ENCODE measurements around the gene CDCA8.

DNA sequence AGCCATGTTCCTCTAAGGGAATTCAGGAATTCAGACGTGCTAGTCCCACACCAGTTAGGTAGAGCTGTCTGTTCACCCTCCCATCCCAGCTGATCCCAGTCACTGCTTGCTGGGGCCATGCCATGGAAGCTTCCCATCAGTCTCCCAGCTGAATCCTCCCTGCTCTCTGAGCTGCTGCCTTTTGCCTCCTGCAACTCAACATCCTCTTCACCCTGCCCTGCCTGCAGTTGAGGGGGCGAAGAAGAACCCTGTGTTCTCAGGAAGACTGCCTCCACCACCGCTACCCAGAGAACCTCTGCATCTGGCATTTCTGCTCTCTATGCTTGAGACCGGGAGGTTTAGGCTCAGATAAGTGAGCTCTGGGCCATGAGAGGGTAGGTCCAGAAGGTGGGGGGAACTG lies 16.2 kb downstream of the CDCA8 start:
- no peak for TF ChIP-seq SMC3 (IDR thresholded peaks at IDR 0.05)
- TF ChIP-seq, protein P1, sequence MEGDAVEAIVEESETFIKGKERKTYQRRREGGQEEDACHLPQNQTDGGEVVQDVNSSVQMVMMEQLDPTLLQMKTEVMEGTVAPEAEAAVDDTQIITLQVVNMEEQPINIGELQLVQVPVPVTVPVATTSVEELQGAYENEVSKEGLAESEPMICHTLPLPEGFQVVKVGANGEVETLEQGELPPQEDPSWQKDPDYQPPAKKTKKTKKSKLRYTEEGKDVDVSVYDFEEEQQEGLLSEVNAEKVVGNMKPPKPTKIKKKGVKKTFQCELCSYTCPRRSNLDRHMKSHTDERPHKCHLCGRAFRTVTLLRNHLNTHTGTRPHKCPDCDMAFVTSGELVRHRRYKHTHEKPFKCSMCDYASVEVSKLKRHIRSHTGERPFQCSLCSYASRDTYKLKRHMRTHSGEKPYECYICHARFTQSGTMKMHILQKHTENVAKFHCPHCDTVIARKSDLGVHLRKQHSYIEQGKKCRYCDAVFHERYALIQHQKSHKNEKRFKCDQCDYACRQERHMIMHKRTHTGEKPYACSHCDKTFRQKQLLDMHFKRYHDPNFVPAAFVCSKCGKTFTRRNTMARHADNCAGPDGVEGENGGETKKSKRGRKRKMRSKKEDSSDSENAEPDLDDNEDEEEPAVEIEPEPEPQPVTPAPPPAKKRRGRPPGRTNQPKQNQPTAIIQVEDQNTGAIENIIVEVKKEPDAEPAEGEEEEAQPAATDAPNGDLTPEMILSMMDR (IDR thresholded peaks at IDR 0.05): no peak
- no peak for TF ChIP-seq EP300 (IDR thresholded peaks at IDR 0.05)
- TF ChIP-seq MYC (IDR thresholded peaks at IDR 0.05; ENCODE audit: borderline replicate concordance, low read length): no peak
- TF ChIP-seq, protein P2, sequence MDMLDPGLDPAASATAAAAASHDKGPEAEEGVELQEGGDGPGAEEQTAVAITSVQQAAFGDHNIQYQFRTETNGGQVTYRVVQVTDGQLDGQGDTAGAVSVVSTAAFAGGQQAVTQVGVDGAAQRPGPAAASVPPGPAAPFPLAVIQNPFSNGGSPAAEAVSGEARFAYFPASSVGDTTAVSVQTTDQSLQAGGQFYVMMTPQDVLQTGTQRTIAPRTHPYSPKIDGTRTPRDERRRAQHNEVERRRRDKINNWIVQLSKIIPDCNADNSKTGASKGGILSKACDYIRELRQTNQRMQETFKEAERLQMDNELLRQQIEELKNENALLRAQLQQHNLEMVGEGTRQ (IDR thresholded peaks at IDR 0.05): no peak
- TF ChIP-seq, protein P3, sequence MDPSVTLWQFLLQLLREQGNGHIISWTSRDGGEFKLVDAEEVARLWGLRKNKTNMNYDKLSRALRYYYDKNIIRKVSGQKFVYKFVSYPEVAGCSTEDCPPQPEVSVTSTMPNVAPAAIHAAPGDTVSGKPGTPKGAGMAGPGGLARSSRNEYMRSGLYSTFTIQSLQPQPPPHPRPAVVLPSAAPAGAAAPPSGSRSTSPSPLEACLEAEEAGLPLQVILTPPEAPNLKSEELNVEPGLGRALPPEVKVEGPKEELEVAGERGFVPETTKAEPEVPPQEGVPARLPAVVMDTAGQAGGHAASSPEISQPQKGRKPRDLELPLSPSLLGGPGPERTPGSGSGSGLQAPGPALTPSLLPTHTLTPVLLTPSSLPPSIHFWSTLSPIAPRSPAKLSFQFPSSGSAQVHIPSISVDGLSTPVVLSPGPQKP (IDR thresholded peaks at IDR 0.05; ENCODE audit: low read depth, low read length): no peak
- TF ChIP-seq NR3C1 (IDR thresholded peaks at IDR 0.05): no peak
- no peak for TF ChIP-seq GATA3 (IDR thresholded peaks at IDR 0.05; ENCODE audit: borderline replicate concordance)
- no peak for TF ChIP-seq POLR2AphosphoS2 (conservative IDR thresholded peaks at IDR 0.05; ENCODE audit: low read length)
- no peak for TF ChIP-seq HEYL (CRISPR knock-in tag; IDR thresholded peaks at IDR 0.05)
- no peak for TF ChIP-seq MAZ (IDR thresholded peaks at IDR 0.05; ENCODE audit: borderline replicate concordance, low read depth, low read length)
- TF ChIP-seq, protein P4, sequence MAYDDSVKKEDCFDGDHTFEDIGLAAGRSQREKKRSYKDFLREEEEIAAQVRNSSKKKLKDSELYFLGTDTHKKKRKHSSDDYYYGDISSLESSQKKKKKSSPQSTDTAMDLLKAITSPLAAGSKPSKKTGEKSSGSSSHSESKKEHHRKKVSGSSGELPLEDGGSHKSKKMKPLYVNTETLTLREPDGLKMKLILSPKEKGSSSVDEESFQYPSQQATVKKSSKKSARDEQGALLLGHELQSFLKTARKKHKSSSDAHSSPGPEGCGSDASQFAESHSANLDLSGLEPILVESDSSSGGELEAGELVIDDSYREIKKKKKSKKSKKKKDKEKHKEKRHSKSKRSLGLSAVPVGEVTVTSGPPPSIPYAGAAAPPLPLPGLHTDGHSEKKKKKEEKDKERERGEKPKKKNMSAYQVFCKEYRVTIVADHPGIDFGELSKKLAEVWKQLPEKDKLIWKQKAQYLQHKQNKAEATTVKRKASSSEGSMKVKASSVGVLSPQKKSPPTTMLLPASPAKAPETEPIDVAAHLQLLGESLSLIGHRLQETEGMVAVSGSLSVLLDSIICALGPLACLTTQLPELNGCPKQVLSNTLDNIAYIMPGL (CRISPR knock-in tag; IDR thresholded peaks at IDR 0.05; ENCODE audit: borderline replicate concordance): no peak
- TF ChIP-seq RAD21 (conservative IDR thresholded peaks at IDR 0.05 in 1 of 2, IDR thresholded peaks at IDR 0.05 in 1 of 2): no peak
- TF ChIP-seq HDAC2 (IDR thresholded peaks at IDR 0.05): no peak
